Measurements from ENCODE around the gene DTWD1. TPM values are rescaled to one million over a fixed set of nuclear protein-coding genes. Genes with fewer than 3 reads are reported as not detected.

DTWD1 gene
- polyA plus RNA-seq, 1 of the 3 experiments (the other 2 are of a cell fraction): 13.9 TPM

DNA sequence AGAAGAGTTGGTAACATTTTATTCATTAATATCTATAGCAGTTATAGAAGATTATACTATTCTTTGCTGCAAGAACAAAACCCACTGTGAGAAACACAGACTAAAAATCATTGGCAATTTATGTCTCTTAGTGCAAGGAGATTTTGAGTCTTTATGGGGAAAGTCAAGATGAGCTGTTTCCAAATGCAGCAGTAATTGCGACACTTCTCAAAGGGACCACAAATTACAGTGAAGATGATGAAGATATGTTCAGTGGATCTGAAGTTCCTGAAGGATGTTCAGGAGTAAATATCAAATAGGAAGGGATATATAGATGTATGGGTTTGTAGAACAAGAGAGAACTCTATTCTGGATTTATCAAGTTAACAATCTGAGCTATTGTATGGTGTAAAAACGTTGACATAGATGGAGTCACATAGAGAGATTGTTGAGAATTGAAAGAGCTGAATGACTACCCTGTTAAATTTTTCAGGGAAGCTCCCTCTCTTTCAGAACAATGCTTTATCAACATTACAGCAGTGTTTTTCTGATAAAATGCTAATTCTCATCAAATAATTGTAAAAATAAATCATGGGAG lies 71.8 kb downstream of the DTWD1 start:
- H3K9me2 ChIP-seq: no peaks in the 10 kb centered on the region
- H3K36me3 ChIP-seq (replicated peaks in 1 of 2; ENCODE audit: control insufficient read depth in 1 of 2, insufficient read depth in 2 of 2, low read length in 1 of 2): no peaks in the 10 kb centered on the region
- no peaks in the 10 kb centered on the region for H3K27me3 ChIP-seq (ENCODE audit: insufficient read depth)
- H3K4me3 ChIP-seq (ENCODE audit: low read depth in 2 of 2, low read length in 1 of 2): no peak overlapping the region
- H3K79me2 ChIP-seq (ENCODE audit: insufficient read depth): no peaks in the 10 kb centered on the region
- H3K9ac ChIP-seq: no peak overlapping the region
- ChIA-PET CTCF (no interaction called here), POLR2A (no interaction called here)
- no peak overlapping the region for H3K27ac ChIP-seq (ENCODE audit: low read depth in 2 of 2, low read length in 1 of 2)
- DNase-seq: no peak
- peaks cover 0 to 9% of the 10 kb centered on the region in 2 experiments; a peak in 2 of 4 replicates for H3K4me1 ChIP-seq (ENCODE audit: control insufficient read depth in 1 of 2, insufficient read depth in 2 of 2, low read depth in 1 of 2, low read length in 1 of 2)
- no peaks in the 10 kb centered on the region for H3K9me3 ChIP-seq
- 48% methylated on average over 2 of the region's 2 CpGs for WGBS (ENCODE audit: low lambda C conversion rate)
- TF ChIP-seq EZH2phosphoT487 (IDR thresholded peaks at IDR 0.05; ENCODE audit: borderline replicate concordance, low read depth): no peak
- TF ChIP-seq RFX5 (IDR thresholded peaks at IDR 0.05; ENCODE audit: low read length): no peak
- no peak for TF ChIP-seq YY1 (IDR thresholded peaks at IDR 0.05; ENCODE audit: low read depth)
- TF ChIP-seq, protein P1, sequence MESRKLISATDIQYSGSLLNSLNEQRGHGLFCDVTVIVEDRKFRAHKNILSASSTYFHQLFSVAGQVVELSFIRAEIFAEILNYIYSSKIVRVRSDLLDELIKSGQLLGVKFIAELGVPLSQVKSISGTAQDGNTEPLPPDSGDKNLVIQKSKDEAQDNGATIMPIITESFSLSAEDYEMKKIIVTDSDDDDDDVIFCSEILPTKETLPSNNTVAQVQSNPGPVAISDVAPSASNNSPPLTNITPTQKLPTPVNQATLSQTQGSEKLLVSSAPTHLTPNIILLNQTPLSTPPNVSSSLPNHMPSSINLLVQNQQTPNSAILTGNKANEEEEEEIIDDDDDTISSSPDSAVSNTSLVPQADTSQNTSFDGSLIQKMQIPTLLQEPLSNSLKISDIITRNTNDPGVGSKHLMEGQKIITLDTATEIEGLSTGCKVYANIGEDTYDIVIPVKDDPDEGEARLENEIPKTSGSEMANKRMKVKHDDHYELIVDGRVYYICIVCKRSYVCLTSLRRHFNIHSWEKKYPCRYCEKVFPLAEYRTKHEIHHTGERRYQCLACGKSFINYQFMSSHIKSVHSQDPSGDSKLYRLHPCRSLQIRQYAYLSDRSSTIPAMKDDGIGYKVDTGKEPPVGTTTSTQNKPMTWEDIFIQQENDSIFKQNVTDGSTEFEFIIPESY (IDR thresholded peaks at IDR 0.05; ENCODE audit: borderline replicate concordance, low read depth): no peak
- no peak overlapping the region for H3K4me2 ChIP-seq
- H3F3A ChIP-seq (replicated peaks; ENCODE audit: insufficient read depth): no peaks in the 10 kb centered on the region
- no peak overlapping the region for H2AFZ ChIP-seq (ENCODE audit: low read depth)
- no peaks in the 10 kb centered on the region for H4K20me1 ChIP-seq (ENCODE audit: insufficient read depth)

GRCh38 chr15:49693498-49693897 lies 72.7 kb downstream of the DTWD1 start:
- Histone ChIP-seq H3K9ac (no peak overlapping the region), H3K9me2 (no peaks in the 10 kb centered on the region), H3K4me1 (ENCODE audit: control insufficient read depth in 1 of 2, insufficient read depth in 2 of 2, low read depth in 1 of 2, low read length in 1 of 2) (peaks cover 0 to 6% of the 10 kb centered on the region in 2 experiments; a peak in 2 of 4 replicates), H3F3A (replicated peaks; ENCODE audit: insufficient read depth) (no peaks in the 10 kb centered on the region), H3K27me3 (ENCODE audit: insufficient read depth) (no peaks in the 10 kb centered on the region), H3K79me2 (ENCODE audit: insufficient read depth) (no peaks in the 10 kb centered on the region), H2AFZ (ENCODE audit: low read depth) (no peak overlapping the region), H3K4me2 (no peak overlapping the region), H4K20me1 (ENCODE audit: insufficient read depth) (no peaks in the 10 kb centered on the region), H3K9me3 (no peaks in the 10 kb centered on the region), H3K4me3 (ENCODE audit: low read depth in 2 of 2, low read length in 1 of 2) (no peak overlapping the region), H3K36me3 (replicated peaks in 1 of 2; ENCODE audit: control insufficient read depth in 1 of 2, insufficient read depth in 2 of 2, low read length in 1 of 2) (no peaks in the 10 kb centered on the region), H3K27ac (ENCODE audit: low read depth in 2 of 2, low read length in 1 of 2) (no peak overlapping the region)
- CTCF ChIA-PET: no interaction called here
- POLR2A ChIA-PET: no interaction called here
- no peak for DNase-seq
- TF ChIP-seq MEF2A (IDR thresholded peaks at IDR 0.05; ENCODE audit: borderline replicate concordance, low read depth) (no peak), FOSL2 (IDR thresholded peaks at IDR 0.05; ENCODE audit: borderline replicate concordance, low read depth) (no peak), ELF1 (IDR thresholded peaks at IDR 0.05) (no peak), SIN3A (IDR thresholded peaks at IDR 0.05; ENCODE audit: borderline replicate concordance, low read depth, low read length) (no peak), JUND (IDR thresholded peaks at IDR 0.05) (no peak), TEAD4 (IDR thresholded peaks at IDR 0.05; ENCODE audit: borderline replicate concordance, insufficient read depth) (no peak), USF1 (IDR thresholded peaks at IDR 0.05; ENCODE audit: borderline replicate concordance, low read depth) (no peak), GABPA (IDR thresholded peaks at IDR 0.05; ENCODE audit: low read depth) (no peak), YY1 (IDR thresholded peaks at IDR 0.05; ENCODE audit: low read depth) (no peak)
- TF ChIP-seq, protein P2, sequence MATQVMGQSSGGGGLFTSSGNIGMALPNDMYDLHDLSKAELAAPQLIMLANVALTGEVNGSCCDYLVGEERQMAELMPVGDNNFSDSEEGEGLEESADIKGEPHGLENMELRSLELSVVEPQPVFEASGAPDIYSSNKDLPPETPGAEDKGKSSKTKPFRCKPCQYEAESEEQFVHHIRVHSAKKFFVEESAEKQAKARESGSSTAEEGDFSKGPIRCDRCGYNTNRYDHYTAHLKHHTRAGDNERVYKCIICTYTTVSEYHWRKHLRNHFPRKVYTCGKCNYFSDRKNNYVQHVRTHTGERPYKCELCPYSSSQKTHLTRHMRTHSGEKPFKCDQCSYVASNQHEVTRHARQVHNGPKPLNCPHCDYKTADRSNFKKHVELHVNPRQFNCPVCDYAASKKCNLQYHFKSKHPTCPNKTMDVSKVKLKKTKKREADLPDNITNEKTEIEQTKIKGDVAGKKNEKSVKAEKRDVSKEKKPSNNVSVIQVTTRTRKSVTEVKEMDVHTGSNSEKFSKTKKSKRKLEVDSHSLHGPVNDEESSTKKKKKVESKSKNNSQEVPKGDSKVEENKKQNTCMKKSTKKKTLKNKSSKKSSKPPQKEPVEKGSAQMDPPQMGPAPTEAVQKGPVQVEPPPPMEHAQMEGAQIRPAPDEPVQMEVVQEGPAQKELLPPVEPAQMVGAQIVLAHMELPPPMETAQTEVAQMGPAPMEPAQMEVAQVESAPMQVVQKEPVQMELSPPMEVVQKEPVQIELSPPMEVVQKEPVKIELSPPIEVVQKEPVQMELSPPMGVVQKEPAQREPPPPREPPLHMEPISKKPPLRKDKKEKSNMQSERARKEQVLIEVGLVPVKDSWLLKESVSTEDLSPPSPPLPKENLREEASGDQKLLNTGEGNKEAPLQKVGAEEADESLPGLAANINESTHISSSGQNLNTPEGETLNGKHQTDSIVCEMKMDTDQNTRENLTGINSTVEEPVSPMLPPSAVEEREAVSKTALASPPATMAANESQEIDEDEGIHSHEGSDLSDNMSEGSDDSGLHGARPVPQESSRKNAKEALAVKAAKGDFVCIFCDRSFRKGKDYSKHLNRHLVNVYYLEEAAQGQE (IDR thresholded peaks at IDR 0.05; ENCODE audit: low read depth, low read length): no peak

All from SK-N-SH (cell line).